ENCODE measurements around the gene PRKG1.

PRKG1 gene

DNA sequence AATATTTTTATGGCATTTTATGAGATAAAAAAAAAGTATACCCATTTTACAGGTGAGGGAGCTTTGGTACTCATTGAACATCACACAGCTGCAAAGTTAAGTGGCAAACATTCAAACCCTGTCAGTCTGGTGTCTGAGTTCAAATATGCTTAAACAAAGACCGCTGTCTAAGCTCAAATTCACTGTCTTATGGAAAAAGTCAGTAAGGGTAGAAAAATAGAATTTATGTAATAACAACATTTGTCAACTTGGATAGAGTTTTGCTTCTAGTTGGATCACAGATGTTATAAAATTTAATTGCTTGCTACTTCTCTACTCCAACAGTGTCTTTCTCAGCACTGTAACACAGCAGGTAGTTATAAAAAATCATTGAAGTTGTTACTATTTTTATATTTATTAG is 786.8 kb downstream of the PRKG1 start:
- H3K9me3 Mint-ChIP-seq = no peaks in the 10 kb centered on the region
- no peak overlapping the region for H3K4me3 Mint-ChIP-seq
- H3K36me3 Mint-ChIP-seq (ENCODE audit: insufficient read depth) = no peaks in the 10 kb centered on the region
- ATAC-seq (replicated peaks; ENCODE audit: extremely low read depth, poor library complexity, severe bottlenecking) (no peak), DNase-seq (ENCODE audit: low spot score in 2 of 2) (no peak)
- no peak overlapping the region for H3K27ac Mint-ChIP-seq (ENCODE audit: low read depth)
- no peaks in the 10 kb centered on the region for H3K4me1 Mint-ChIP-seq
- H3K27me3 Mint-ChIP-seq = no peaks in the 10 kb centered on the region

DNA sequence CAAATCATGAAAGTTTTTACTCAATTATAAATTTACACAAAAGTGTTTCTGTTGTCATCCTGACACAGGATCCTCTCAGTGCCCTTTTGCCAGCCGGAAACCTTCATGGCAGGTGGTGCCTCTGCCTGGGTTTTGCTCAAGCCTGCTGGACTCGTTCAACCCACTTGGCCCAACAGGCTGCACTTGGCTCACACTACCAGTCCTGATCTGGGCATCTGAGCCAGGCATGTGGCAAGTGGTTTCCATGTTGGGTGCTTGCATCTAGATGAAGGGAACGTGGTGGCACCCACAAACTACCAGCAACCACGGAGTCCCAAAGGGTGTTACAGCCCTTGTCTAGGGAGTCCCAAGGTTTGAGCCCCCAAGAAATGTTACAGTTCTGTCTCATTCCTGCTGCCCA is 787.4 kb downstream of the PRKG1 start:
- Mint-ChIP-seq H3K36me3 (ENCODE audit: insufficient read depth) (no peaks in the 10 kb centered on the region), H3K4me3 (no peak overlapping the region), H3K27me3 (no peaks in the 10 kb centered on the region), H3K27ac (ENCODE audit: low read depth) (no peak overlapping the region), H3K4me1 (no peaks in the 10 kb centered on the region), H3K9me3 (no peaks in the 10 kb centered on the region)
- no peak for ATAC-seq (replicated peaks; ENCODE audit: extremely low read depth, poor library complexity, severe bottlenecking)
- no peak for DNase-seq (ENCODE audit: low spot score in 2 of 2)

DNA sequence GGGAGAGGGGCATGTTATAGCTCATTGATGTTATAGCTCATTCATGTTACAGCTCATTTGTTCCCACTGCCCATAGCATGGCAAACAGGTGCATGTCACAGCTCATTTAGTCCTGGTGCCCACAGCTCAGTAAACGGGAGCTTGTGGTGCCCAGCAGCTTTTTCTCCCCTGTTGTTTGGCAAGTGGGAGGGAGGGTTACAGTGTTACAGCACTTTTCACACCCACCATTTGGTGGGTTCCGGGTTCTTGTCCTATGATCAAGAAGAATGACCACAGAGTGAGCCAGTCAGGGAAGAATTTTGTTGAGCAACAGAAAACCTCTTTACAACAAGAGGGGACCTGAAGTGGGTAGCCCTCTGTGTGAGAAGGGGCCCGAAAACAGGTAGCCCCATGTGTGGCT is 787.9 kb downstream of the PRKG1 start:
- no peaks in the 10 kb centered on the region for H3K27me3 Mint-ChIP-seq
- ATAC-seq (replicated peaks; ENCODE audit: extremely low read depth, poor library complexity, severe bottlenecking) = no peak
- H3K9me3 Mint-ChIP-seq = no peaks in the 10 kb centered on the region
- H3K4me3 Mint-ChIP-seq = no peak overlapping the region
- H3K4me1 Mint-ChIP-seq = no peaks in the 10 kb centered on the region
- no peak overlapping the region for H3K27ac Mint-ChIP-seq (ENCODE audit: low read depth)
- no peaks in the 10 kb centered on the region for H3K36me3 Mint-ChIP-seq (ENCODE audit: insufficient read depth)
- no peak for DNase-seq (ENCODE audit: low spot score in 2 of 2)

DNA sequence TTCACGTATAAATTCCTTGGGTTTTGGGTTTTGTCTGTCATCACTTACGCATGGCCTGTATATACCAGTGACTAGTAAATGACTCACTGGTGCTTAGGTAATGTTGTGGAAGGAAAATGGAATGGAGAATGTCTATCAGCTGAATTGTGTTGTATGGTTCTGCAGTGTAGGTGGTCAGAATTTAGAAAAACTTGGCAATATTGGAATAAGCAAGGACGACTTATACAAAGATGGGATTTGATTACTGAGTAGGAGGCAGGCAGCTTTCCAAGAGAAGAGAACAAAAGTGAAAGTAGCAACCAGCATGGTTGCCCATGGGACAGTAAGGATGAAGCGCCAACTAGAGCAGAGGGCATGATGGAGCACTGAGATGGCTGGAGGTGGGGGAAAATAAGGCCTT is 793.7 kb downstream of the PRKG1 start:
- DNase-seq (ENCODE audit: low spot score in 2 of 2) (no peak), ATAC-seq (replicated peaks; ENCODE audit: extremely low read depth, poor library complexity, severe bottlenecking) (no peak)
- Mint-ChIP-seq H3K4me3 (no peak overlapping the region), H3K27ac (ENCODE audit: low read depth) (no peak overlapping the region), H3K36me3 (ENCODE audit: insufficient read depth) (no peaks in the 10 kb centered on the region), H3K9me3 (no peaks in the 10 kb centered on the region), H3K27me3 (no peaks in the 10 kb centered on the region), H3K4me1 (no peaks in the 10 kb centered on the region)

DNA sequence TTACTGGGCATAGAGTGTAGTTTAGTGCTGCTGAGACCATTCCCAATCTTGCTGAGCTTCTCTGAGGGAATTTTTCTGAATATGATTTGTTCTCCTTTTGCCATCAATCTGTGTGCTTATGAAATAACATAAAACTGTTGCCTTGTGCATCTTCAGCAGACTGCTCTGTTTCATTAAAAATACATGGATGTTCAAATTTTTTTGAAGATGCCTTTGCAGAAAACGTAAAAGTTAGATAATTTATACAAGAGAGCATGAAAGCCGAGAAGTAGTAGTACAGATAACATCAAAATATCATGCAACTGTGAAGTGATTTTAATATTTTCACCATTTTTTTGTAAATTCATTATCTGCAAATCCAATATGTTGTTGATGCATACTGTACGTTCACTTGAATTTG is 799.8 kb downstream of the PRKG1 start:
- Mint-ChIP-seq H3K4me1 (peaks cover under 1% of the 10 kb centered on the region), H3K27ac (ENCODE audit: low read depth) (no peak overlapping the region), H3K9me3 (no peaks in the 10 kb centered on the region), H3K27me3 (no peaks in the 10 kb centered on the region), H3K4me3 (no peak overlapping the region), H3K36me3 (ENCODE audit: insufficient read depth) (no peaks in the 10 kb centered on the region)
- ATAC-seq (replicated peaks; ENCODE audit: extremely low read depth, poor library complexity, severe bottlenecking) (no peak), DNase-seq (ENCODE audit: low spot score in 2 of 2) (no peak)

DNA sequence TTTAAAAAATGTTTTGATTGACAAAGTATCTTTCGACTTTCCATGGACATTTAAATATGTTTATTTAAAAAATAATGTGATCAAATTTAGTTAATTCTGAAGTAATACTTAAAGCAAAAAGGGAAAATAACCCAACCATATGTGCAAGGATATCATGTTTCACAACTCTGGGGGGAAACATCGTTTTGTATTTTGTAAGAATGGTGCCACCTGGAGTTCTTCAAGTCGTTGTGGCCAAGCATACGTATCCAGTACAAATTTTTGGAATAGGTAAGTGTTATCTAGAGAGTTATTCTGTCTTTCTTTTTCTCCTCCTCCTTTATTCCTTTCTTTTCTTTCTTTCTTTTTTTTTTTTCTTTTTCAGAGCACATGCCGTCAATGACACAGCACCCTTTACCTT is 801.3 kb downstream of the PRKG1 start:
- H3K9me3 Mint-ChIP-seq = no peaks in the 10 kb centered on the region
- no peaks in the 10 kb centered on the region for H3K36me3 Mint-ChIP-seq (ENCODE audit: insufficient read depth)
- ATAC-seq (replicated peaks; ENCODE audit: extremely low read depth, poor library complexity, severe bottlenecking) = no peak

DNA sequence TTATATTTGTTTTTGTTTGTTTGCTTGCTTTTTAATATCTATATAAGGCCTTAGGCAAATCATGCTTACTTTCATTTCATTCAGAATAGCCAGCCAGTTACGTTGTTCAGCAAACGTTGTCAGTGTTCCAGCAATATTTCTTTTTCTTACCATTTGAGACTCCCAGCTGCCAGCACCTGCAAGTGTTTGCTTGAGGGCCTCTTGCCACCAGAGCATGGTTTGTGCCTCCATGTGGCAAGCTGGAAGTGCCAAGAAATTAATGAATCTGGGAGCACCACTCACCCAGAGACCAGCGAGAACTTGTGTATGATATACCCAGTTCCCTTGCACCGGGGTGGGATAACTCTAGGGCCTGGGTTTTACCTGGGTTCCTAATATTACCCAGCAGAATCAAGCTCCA is 802.2 kb downstream of the PRKG1 start:
- Mint-ChIP-seq H3K27ac (ENCODE audit: low read depth) (no peak overlapping the region), H3K4me1 (peaks cover 4% of the 10 kb centered on the region), H3K27me3 (no peaks in the 10 kb centered on the region), H3K36me3 (ENCODE audit: insufficient read depth) (no peaks in the 10 kb centered on the region), H3K4me3 (no peak overlapping the region), H3K9me3 (no peaks in the 10 kb centered on the region)
- ATAC-seq (replicated peaks; ENCODE audit: extremely low read depth, poor library complexity, severe bottlenecking) = no peak
- DNase-seq (ENCODE audit: low spot score in 2 of 2) = no peak

More for the DNA sequence above, 801.3 kb downstream of the PRKG1 start:
- H3K27ac Mint-ChIP-seq (ENCODE audit: low read depth) = no peak overlapping the region
- peaks cover 4% of the 10 kb centered on the region for H3K4me1 Mint-ChIP-seq
- no peaks in the 10 kb centered on the region for H3K27me3 Mint-ChIP-seq
- H3K4me3 Mint-ChIP-seq = no peak overlapping the region
- DNase-seq (ENCODE audit: low spot score in 2 of 2) = no peak

DNA sequence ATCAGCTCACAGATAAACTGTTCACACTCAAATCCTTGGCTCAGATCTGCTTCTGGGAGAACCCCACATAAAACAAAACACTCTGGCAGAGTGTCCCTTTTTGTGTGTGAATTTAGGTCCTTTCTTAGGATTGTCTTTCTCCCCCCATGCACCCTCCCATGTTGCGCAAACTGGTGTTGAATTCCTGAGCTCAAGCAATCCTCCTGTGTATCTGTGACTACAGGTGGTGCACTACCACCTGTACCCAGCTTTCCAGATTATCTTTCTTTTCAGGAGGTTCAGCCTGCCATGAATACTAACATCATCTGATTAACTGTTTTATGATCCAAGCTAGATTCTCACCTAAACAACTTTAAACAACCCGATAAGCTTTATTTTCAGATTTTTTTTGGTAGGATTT is 802.7 kb downstream of the PRKG1 start:
- Mint-ChIP-seq H3K4me3 (no peak overlapping the region), H3K4me1 (peaks cover 4% of the 10 kb centered on the region), H3K27ac (ENCODE audit: low read depth) (no peak overlapping the region), H3K9me3 (no peaks in the 10 kb centered on the region), H3K27me3 (no peaks in the 10 kb centered on the region), H3K36me3 (ENCODE audit: insufficient read depth) (no peaks in the 10 kb centered on the region)
- DNase-seq (ENCODE audit: low spot score in 2 of 2) = no peak
- ATAC-seq (replicated peaks; ENCODE audit: extremely low read depth, poor library complexity, severe bottlenecking) = no peak

DNA sequence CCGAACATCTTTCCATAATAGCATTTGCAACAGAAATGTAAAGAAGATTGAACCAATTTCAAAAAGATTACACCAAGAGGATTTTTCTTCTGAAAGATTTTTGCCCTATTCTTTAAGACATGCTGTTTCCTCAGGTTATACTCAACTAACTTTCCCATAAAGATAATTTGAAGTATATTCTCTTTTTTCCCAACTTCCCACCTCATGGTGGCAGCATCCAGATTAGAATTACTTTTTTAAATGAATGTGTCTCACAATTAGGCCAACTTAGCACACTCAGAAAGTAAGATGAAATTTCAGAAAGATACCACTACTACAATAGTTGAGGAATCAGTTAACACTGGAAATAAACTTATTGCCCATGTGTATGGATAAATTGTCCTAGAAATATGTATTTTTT is 803.3 kb downstream of the PRKG1 start:
- Mint-ChIP-seq H3K27ac (ENCODE audit: low read depth) (no peak overlapping the region), H3K4me3 (no peak overlapping the region), H3K27me3 (no peaks in the 10 kb centered on the region), H3K4me1 (peaks cover 4% of the 10 kb centered on the region), H3K36me3 (ENCODE audit: insufficient read depth) (no peaks in the 10 kb centered on the region), H3K9me3 (no peaks in the 10 kb centered on the region)
- ATAC-seq (replicated peaks; ENCODE audit: extremely low read depth, poor library complexity, severe bottlenecking) (no peak), DNase-seq (ENCODE audit: low spot score in 2 of 2) (no peak)

DNA sequence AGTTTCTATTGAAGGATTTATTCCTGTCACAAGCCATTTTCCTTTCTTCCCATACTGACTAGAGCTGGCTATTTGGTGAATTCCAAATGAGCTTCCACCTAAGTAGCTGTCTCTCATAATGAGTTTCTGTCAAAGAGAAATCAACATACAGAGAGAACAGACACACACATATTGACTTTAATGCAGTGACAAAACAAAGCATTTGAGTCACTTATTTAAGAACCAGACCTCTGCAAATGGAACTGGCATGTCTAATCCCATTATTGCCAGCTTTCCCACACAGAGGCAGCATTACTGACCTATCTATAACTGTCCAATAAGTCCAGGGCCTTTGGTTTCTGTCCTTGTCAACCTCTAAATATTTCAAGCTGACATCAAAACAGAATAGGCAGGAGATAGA is 804.4 kb downstream of the PRKG1 start:
- no peak for DNase-seq (ENCODE audit: low spot score in 2 of 2)
- H3K36me3 Mint-ChIP-seq (ENCODE audit: insufficient read depth) = no peaks in the 10 kb centered on the region
- H3K4me3 Mint-ChIP-seq = no peak overlapping the region
- peak overlapping the region; percentile 10 for H3K27ac Mint-ChIP-seq (ENCODE audit: low read depth)
- no peaks in the 10 kb centered on the region for H3K9me3 Mint-ChIP-seq
- peaks cover 4% of the 10 kb centered on the region for H3K4me1 Mint-ChIP-seq
- ATAC-seq (replicated peaks; ENCODE audit: extremely low read depth, poor library complexity, severe bottlenecking) = no peak
- H3K27me3 Mint-ChIP-seq = no peaks in the 10 kb centered on the region

DNA sequence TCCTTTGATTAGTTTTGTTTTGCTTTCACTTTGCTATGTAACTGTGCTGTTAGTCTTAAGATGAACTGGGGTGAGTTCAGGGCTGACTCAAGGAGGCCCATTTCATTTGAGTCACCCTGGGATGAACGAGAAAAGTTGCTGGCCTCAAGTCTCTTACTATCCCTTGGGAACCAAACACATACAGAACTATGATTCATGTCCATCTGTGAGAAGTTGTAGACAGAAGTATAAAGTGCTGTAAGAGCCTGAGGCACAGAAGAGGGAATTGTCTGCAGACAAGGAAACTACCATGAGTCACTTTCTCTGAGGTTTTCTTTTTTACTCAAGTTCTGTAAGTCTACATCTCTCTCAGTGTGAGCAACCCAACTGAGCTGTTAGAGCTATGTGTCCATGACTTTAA is 805.0 kb downstream of the PRKG1 start:
- H3K27ac Mint-ChIP-seq (ENCODE audit: low read depth) = peak overlapping the region; percentile 10
- peaks cover 4% of the 10 kb centered on the region for H3K4me1 Mint-ChIP-seq
- ATAC-seq (replicated peaks; ENCODE audit: extremely low read depth, poor library complexity, severe bottlenecking) = peak; percentile 55
- DNase-seq (ENCODE audit: low spot score in 2 of 2) = no peak
- no peaks in the 10 kb centered on the region for H3K27me3 Mint-ChIP-seq
- H3K4me3 Mint-ChIP-seq = peak overlapping the region; percentile 51
- no peaks in the 10 kb centered on the region for H3K9me3 Mint-ChIP-seq
- no peaks in the 10 kb centered on the region for H3K36me3 Mint-ChIP-seq (ENCODE audit: insufficient read depth)

DNA sequence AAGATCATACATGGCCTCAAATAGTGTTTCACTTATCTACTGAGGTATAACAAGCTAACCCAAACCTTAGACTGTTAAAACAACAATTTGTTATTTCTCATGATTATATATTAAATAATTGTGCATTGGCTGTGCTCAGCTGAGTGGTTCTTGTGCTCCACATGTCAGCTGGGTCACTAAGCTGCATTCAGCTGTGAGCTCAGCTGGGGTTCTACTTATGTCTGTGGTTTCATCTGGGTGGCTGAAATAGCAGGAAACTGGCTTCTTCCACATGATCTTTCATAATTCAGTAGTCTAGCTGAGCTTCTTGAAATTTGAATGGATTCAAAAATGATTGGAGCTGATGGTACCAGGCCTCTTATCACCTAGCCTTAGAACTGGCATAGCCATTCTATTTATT is 806.9 kb downstream of the PRKG1 start:
- no peak overlapping the region for H3K27ac Mint-ChIP-seq (ENCODE audit: low read depth)
- H3K9me3 Mint-ChIP-seq = no peaks in the 10 kb centered on the region
- no peaks in the 10 kb centered on the region for H3K36me3 Mint-ChIP-seq (ENCODE audit: insufficient read depth)
- ATAC-seq (replicated peaks; ENCODE audit: extremely low read depth, poor library complexity, severe bottlenecking) (no peak), DNase-seq (ENCODE audit: low spot score in 2 of 2) (no peak)
- no peaks in the 10 kb centered on the region for H3K27me3 Mint-ChIP-seq
- H3K4me3 Mint-ChIP-seq = no peak overlapping the region
- peaks cover 4% of the 10 kb centered on the region for H3K4me1 Mint-ChIP-seq

DNA sequence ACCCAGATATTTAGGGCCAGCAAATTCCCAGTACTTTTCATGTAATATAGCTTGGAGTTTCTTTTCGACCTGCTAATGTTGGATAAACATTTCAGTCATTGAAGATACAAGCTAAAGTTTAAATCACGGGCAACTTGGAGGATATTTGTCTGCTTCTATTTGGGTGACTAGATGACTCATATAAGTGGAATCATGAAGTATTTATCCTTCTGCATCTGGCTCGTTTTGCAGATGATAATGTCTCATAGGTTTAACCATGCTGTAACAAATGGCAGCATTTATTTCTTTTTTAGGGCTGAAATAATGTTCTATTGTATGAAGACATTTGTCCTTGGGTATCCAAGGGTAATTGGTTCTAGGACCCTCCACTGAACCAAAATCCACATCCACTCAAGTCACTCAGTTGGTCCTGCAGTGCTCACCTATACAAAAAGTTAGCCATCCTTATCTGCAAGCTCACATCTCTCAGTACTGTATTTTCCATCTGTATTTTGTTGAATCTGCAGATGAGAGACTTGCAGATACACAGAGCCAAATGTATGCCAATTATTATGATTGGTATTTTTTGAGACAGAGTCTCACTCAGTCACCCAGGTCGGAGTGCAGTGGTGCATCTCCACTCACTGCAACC is 812.3 kb downstream of the PRKG1 start:
- Mint-ChIP-seq H3K9me3 (no peaks in the 10 kb centered on the region), H3K27me3 (no peaks in the 10 kb centered on the region), H3K4me3 (no peak overlapping the region), H3K27ac (ENCODE audit: low read depth) (no peak overlapping the region), H3K36me3 (ENCODE audit: insufficient read depth) (no peaks in the 10 kb centered on the region), H3K4me1 (no peaks in the 10 kb centered on the region)
- DNase-seq (ENCODE audit: low spot score in 2 of 2) = no peak
- ATAC-seq (replicated peaks; ENCODE audit: extremely low read depth, poor library complexity, severe bottlenecking) = no peak

DNA sequence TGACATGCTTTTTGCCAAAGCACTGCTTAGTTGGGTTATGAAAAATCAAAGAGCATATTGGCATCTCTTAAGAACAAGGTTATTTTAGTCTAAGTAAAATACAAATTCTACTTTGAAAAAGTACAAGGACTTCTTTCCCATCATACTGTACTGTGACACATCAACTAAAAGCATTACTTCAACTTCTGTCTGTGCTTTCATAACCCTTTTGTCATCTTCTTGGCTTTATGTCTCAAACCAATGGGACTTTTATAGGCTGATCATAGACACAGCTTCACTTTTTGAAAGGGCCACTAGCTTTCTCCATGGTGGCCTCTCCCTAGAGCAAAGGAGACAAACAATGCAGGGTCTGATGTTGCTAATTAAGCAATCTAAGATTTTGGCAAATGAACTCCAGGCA is 814.0 kb downstream of the PRKG1 start:
- no peak overlapping the region for H3K4me3 Mint-ChIP-seq
- H3K27me3 Mint-ChIP-seq = no peaks in the 10 kb centered on the region
- ATAC-seq (replicated peaks; ENCODE audit: extremely low read depth, poor library complexity, severe bottlenecking) (no peak), DNase-seq (ENCODE audit: low spot score in 2 of 2) (no peak)
- no peak overlapping the region for H3K27ac Mint-ChIP-seq (ENCODE audit: low read depth)
- H3K36me3 Mint-ChIP-seq (ENCODE audit: insufficient read depth) = no peaks in the 10 kb centered on the region
- no peaks in the 10 kb centered on the region for H3K9me3 Mint-ChIP-seq
- H3K4me1 Mint-ChIP-seq = no peaks in the 10 kb centered on the region
